NK-92 (cell line): Measurements from ENCODE around the gene PLEKHA1.

ENCODE experiments used
- DNase-seq: peaks from one replicate; lab custom pipeline; 2025; ENCODE audit not compliant: unreplicated experiment; lab: John Stamatoyannopoulos, UW

Gene PLEKHA1

GRCh38 chr10:122375679-122376160 is 1.2 kb downstream of the PLEKHA1 start:
- DNase-seq: no peak

- no peak for DNase-seq
These were observed 2.0 kb downstream of the PLEKHA1 start for GRCh38 chr10:122376364-122376961.

GRCh38 chr10:122379041-122379440 is 4.5 kb downstream of the PLEKHA1 start:
- DNase-seq: no peak

GRCh38 chr10:122379537-122379936 is 5.0 kb downstream of the PLEKHA1 start:
- no peak for DNase-seq

- DNase-seq: no peak
These were observed 6.2 kb downstream of the PLEKHA1 start for GRCh38 chr10:122380703-122381102.

- DNase-seq: no peak
These were observed 7.2 kb downstream of the PLEKHA1 start for GRCh38 chr10:122381680-122382079.

- DNase-seq: no peak
These were observed 12.0 kb downstream of the PLEKHA1 start for GRCh38 chr10:122386514-122386913.

GRCh38 chr10:122387572-122387971 is 13.1 kb downstream of the PLEKHA1 start:
- DNase-seq: no peak

- DNase-seq: no peak
These were observed 13.9 kb downstream of the PLEKHA1 start for GRCh38 chr10:122388287-122388997.

- DNase-seq: no peak
These were observed 15.8 kb downstream of the PLEKHA1 start for GRCh38 chr10:122390271-122390670.

- DNase-seq: no peak
These were observed 16.2 kb downstream of the PLEKHA1 start for GRCh38 chr10:122390679-122391078.

GRCh38 chr10:122391875-122392274 is 17.4 kb downstream of the PLEKHA1 start:
- no peak for DNase-seq

GRCh38 chr10:122392835-122393234 is 18.3 kb downstream of the PLEKHA1 start:
- no peak for DNase-seq

GRCh38 chr10:122393288-122393687 is 18.8 kb downstream of the PLEKHA1 start:
- DNase-seq: no peak

- DNase-seq: no peak
These were observed 28.1 kb downstream of the PLEKHA1 start for GRCh38 chr10:122402548-122403131.

- DNase-seq: no peak
These were observed 30.1 kb downstream of the PLEKHA1 start for GRCh38 chr10:122404576-122404975.

GRCh38 chr10:122407375-122408125 is 33.0 kb downstream of the PLEKHA1 start:
- DNase-seq: no peak

GRCh38 chr10:122413327-122413726 is 38.8 kb downstream of the PLEKHA1 start:
- no peak for DNase-seq

- no peak for DNase-seq
These were observed 43.2 kb downstream of the PLEKHA1 start for GRCh38 chr10:122417667-122418066.

GRCh38 chr10:122419016-122419415 is 44.5 kb downstream of the PLEKHA1 start:
- DNase-seq: no peak

- no peak for DNase-seq
These were observed 45.5 kb downstream of the PLEKHA1 start for GRCh38 chr10:122419876-122420623.
